ENCODE data around the gene CTSE.

The CTSE gene

DNA sequence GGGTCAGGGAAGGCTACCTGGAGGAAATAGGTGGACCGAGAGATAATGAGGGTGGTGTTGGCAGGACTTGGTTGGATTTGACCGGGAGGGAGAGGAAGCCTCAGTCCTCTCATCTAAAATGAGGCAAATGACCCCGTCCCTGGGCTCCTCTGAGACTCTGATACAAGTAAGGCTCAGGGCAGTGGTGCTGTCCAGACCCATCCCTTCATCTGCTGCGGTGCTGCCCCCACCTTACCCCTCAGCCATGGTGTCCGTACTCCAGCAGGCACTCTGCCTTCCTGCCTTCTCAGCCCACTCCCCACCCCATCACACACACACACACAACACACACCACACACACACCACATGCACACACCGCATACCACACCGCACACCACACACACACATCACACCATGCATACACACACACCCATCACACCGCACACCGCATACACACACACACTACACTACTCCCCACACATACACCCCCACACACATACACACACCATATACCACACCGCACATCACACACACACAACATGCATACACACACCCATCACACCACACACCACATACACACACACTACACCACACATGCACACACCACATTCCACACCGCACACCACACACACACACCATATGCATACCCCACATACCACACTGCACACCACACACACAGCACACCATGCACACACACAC lies 51.1 kb downstream of the CTSE start:
- DNase-seq (ENCODE audit: low read depth, low spot score): no peak

DNA sequence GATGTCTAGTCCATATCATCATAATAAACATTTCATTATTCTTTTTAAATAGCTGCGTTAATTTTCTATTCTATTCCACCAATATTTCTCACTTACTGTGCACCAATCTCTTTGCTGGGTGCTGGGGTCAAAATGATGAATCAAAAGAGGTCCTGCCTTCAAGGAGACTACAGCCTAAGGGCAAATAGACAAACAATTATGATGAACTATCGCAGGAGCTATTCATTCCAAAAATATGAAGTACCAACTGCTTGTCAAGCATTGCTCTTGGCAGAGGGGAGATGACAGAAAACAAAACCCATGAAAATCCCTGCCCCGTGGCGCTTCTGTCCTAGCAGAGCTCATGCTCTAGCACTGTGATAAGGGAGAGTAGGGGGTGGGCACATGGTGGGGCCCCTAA lies 51.6 kb downstream of the CTSE start:
- no peak for DNase-seq (ENCODE audit: low read depth, low spot score)

DNA sequence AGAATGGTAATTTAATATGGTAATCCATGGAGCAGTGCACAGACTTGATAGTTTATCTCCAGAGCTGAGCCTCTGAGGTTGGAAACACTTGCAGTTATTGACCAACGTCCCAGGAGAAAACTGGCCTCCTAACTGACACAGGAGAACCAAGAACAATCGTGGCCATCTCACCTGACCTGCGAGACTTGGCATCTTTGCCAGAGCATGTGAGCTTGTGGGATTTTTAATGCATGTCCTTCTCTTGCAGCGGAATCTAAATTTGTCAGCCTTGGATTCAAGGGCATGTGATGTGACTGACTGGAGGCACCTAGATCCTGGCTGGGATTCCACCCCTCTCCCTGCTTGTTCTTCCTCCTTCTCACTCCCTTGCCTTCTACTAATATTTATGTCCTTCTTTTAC lies 52.6 kb downstream of the CTSE start:
- DNase-seq (ENCODE audit: low read depth, low spot score): no peak

DNA sequence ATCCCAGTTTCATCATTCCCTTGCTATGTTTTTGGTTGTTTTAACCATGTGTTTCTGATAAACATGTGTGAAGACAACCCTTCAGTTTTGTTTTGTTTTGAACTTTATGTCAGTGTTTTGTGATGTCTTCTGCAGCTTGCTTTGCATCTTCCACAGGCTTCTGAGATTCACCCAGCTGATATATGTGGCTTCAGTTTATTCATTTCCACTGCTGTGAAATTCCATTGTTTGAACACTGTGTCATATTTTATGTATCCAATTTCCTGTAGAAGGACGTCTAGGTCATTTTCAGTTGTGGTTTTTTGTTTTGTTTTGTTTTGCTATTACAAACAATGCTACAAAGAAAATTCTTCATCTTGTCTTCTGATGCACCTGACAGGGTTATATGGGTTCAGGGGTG lies 53.2 kb downstream of the CTSE start:
- DNase-seq (ENCODE audit: low read depth, low spot score): no peak

DNA sequence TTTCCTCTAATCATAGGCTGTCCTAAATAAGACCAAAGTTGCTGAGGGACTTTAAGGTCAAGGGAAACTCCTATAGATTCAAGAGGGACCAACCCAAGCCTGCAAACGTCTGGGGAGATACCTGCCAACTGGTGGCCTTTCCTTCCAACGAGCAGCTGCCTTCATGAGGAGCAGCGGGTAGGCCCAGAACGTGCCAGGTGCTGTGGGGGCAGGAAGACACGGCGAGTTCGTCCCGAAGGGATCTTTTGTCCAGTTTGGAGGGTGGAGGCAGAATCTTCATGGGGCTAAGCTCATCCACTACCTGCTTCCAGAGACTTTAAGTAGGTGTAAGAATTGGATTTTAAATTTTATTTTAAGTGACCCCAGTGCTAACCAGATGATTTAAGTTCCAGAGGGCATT lies 54.5 kb downstream of the CTSE start:
- DNase-seq (ENCODE audit: low read depth, low spot score): no peak

DNA sequence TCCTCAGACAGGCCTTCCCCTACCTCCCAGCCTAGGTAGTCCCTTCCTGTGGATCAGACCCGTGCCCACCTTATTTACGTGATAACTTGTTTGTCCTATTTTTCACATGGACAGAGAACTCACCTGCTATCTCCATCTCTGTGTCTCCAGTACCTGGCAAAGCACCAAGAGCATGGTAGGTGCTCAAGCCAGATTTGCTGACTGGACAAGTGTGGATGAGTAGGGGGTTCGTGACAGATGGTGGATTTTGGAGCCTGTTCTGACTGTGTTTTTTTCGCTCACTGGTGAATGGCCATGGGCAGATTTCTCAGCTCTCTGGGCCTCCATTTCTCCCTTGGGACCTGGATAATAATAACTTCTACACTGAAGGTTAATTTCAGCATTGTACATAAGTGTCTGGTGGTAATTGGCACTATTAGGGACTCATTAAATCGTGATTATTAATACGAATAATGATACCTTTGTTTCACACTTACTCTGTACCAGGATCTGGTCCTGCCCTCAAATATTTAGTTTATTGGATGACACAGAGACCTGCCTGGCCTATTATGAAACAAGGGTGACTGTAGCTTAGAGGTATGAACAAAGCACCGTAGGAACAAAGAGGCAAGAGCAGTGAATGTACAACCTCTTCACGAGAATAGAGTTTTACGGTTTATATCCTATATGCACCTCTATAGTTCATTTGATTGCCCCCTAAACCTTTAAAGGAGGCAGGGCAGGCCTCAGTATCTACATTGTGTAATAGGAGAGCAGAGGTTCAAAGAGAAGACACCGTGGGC lies 56.0 kb downstream of the CTSE start:
- DNase-seq (ENCODE audit: low read depth, low spot score): no peak

DNA sequence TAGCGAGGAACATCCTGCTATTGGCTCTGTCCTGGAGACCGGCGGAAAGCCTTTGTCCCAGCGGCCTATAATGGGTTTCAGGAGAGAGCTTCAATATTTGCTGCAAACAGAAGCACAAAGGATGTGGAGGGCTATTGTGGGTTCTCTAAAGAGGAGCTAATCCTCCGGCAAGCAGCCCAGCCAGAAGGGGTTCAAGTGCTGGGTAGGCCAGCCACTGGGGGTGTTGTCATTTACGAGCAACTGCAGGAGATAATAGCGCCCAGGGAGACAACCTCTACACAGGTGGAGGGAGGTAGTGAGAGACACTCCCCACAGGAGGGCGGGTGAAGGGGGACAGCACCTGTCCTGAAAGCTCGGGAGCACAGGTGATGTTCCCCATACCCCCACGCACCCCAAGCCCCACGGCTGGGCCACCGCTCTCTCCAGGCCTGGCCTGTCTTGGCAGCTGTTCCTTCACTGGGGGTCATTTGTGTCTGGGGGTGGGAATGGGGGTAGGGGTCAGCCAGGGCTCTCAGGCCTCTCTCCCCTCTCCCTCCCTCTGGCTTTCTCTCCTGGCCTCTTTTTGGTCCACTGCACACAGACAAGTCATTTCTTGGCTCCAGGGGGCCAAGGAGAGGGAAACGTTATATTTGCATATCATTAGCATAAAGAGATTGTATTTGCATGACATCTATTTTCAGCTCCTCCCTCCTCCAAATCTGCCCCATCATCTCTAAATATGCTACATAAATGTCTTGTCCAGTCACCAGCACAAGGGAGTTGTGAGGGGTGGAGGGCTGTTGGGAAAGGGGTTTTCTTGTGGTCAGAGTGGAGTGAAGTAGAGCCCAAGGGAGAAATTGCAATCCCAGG lies 58.4 kb downstream of the CTSE start:
- DNase-seq (ENCODE audit: low read depth, low spot score): no peak

DNA sequence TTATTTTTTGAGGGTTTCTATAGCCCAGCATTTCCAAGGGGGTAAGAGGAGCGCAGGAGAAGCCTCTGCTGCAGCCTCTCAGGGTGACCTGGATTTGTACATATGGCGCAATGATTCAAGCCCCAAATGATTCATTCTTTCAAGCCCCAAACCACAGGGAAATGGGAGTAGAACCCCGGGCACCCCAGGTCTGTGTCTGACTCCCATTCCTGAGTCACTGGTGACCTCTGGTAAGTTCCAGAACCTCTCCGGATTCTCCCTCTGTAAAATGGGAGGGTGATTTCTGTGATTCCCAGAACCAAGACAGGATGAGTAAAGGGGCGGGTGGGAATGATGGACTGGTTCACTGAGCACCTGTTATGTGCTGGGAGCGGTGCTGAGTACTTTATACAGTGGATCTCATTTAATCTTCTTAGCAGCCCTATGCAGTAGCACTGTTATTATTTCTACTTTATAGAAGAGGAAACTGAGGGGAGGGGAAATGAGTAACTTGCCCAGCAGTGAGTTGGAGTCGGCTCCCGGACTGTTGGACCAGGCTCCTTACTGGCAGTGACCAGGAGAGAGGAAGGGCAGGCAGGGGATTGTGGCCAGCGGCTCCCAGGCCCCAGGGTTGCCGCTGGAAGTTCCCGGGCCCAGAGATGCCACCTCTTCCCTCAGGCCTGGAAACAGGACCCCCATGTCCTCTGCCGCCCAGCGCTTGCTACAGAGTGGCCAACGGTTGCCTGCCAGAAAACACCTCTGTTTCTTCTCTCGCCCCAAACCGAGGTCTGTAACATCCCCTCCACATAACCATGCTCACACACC lies 60.1 kb downstream of the CTSE start:
- no peak for DNase-seq (ENCODE audit: low read depth, low spot score)

DNA sequence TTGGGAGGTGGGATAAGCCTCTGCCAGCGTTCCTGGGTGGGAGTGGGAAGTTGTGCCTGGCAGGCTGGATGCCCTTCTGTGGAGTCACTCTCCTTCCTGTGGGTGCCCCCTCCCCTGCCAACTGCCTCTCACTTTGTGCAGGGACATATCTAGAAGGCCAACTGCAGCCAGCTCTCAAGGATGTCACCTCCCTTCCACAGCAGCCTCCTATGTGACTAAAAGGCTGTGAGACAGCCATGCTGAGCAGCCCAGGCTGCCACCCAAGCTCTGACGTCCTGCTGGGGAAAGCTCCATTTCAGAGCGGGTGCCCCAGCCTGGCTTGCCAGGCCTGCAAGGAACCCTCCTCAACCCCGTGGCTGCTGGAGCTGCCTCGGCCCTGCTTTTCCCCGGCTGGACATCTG lies 60.9 kb downstream of the CTSE start:
- DNase-seq (ENCODE audit: low read depth, low spot score): no peak

DNA sequence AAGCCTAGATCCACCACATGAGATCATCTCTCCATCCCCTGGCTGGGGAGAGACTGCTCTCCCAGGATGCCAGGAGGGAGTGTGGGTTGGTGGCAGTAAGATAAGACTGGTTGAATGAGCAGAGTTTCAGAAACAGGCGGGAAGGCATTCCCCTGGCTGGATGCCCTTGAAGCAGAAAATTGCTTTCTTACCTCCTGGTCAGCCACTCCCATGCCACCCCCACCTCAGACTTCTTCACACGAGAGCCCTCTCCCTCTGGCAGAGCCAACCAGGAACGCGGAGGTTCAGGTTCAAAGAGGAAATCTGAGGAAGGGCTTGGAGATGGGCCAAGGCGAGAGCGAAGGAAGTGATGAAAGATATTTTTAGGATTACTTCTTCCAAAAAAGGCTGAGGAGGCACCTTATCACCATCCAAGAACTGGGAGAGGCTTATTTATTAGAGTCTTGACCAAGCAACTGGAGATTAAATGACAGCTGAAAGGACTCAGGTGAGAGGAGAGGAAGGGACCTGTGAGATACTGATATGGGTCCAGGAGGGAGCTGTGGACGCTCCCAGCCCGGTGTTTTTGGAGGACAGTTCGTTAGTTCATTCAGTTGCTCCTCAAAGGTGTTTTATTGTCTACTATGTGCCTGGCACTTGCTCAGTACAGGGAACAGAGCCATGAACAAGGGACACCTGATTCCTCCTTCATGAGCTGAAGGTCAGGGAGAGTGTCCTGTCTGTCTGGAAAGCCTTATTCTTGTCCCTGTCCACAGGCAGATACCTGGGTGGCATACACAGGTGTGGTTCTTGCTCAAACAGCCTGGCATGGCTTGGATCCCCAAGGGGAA lies 61.5 kb downstream of the CTSE start:
- no peak for DNase-seq (ENCODE audit: low read depth, low spot score)

DNA sequence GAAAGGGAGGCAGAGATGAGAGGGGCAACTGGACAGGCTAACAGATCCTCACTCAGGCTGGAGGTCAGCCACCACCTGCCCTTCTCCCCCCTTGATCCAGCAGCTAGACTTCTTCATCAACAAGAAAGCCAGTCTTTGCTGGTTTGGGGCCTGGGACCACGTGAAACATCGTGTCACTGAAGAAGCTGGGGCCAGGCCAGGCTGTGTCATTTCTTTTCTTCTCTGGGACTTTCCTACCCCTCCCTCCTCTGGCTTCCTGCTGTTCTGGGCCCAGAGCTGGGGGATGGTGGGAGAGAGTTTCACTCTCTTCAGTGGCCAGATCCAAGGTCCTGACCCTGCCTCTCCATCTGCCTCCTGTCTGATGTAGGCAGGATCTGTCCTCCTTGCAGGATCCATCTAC lies 62.3 kb downstream of the CTSE start:
- no peak for DNase-seq (ENCODE audit: low read depth, low spot score)

DNA sequence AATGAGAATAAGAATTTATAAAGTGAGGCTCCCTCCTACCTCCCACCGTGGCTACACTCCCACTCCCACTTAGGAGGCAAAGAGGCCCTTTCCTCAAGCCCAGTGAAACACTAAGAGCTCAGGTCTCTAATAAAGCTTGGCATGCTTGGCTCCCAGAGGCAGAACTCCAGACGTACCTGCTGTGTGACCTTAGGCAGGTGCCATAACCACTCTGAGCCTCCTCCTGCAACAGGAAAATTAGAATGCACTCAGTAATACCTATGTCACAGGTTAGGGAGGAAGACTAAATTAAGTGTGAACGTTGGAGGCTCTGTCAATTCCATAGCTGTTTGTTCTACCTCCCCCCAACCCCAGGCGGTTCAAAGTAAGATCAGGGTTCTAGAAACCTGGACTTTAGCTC lies 63.9 kb downstream of the CTSE start:
- no peak for DNase-seq (ENCODE audit: low read depth, low spot score)

All from brain pericyte (primary cell).